LNCaP clone FGC (cell line): ENCODE results near the gene FMN1.
A peak's percentile ranks its signal among the peaks of the same experiment; 100 is the strongest.

ENCODE experiments used
- DNase-seq: peaks from one replicate; pipeline ENCODE4 v3.0.0-alpha.2; 2011; ENCODE audit warnings: low read depth
- H3K4me3 ChIP-seq: 2 replicates; pipeline ENCODE4 v1.5.1; 2011; ENCODE audit warnings: mild to moderate bottlenecking, low read depth, low read length, control low read depth
- TF ChIP-seq, protein P1 (sequence below): IDR thresholded peaks from 2 replicates; pipeline ENCODE4 v1.5.1; 2012; ENCODE audit warnings: mild to moderate bottlenecking; ENCODE audit not compliant: control insufficient read depth, insufficient read depth; ENCODE audit errors: extremely low read depth

Gene FMN1

DNA sequence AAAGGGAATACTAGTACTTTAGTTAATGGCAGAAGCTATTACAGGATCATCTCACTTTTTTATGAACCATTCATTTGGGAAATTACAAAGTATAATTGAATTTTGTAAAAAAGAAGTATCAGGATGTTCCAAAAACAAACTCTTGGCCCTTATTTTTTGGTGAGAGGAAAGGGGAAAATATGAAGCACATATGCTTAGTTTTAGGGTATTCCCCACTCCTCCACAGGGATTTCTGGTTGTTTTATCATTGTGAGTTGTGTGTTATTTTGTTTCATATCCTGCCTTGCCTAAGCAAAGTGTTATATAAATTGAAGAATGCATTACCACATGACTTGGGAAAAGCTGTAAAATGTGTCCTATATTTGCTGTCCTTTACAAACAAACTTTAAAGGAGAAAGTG is 227.0 kb downstream of the FMN1 start:
- no peak overlapping the region for H3K4me3 ChIP-seq
- TF ChIP-seq, protein P1, sequence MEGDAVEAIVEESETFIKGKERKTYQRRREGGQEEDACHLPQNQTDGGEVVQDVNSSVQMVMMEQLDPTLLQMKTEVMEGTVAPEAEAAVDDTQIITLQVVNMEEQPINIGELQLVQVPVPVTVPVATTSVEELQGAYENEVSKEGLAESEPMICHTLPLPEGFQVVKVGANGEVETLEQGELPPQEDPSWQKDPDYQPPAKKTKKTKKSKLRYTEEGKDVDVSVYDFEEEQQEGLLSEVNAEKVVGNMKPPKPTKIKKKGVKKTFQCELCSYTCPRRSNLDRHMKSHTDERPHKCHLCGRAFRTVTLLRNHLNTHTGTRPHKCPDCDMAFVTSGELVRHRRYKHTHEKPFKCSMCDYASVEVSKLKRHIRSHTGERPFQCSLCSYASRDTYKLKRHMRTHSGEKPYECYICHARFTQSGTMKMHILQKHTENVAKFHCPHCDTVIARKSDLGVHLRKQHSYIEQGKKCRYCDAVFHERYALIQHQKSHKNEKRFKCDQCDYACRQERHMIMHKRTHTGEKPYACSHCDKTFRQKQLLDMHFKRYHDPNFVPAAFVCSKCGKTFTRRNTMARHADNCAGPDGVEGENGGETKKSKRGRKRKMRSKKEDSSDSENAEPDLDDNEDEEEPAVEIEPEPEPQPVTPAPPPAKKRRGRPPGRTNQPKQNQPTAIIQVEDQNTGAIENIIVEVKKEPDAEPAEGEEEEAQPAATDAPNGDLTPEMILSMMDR: no peak
- no peak for DNase-seq

DNA sequence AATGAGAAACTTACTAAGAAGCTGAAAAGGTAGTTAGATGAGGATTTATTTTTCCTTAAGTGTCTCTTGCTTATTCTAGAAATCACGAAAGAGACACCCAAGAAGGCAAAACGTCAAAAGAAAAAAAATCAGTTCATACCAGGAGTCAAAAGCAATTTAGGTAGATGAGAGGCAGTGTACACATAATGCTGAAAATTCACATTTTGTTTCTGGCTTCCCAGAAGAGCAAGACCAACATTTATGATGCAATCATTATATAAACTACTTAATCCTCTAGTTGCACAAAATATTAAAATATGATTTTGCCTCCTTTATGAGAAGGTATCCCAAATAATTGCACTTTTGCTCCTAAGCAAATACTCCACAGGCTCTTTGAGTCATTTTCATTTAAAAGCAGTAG is 228.0 kb downstream of the FMN1 start:
- no peak for DNase-seq
- TF ChIP-seq, protein P1: no peak
- H3K4me3 ChIP-seq: no peak overlapping the region

DNA sequence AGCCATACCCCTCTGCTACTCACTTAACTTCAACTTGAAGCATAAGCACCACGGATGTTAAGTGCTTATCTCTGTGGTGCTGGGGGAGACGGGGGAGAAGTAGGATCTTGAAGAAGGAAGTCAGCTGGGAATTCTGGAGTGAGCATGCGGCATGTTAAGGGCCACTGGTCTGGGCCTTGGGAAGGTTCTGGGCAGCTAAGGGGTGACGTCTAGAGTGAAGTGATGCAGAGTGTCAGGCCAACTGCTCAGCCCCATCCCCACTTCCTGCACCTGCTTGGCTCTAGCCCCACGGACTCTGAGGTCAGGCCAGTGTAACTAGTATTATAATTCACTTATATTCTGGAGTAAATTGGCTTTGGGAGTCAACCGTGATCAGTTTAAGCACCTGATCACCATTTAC is 228.6 kb downstream of the FMN1 start:
- TF ChIP-seq, protein P1: no peak
- DNase-seq: no peak
- H3K4me3 ChIP-seq: no peak overlapping the region

DNA sequence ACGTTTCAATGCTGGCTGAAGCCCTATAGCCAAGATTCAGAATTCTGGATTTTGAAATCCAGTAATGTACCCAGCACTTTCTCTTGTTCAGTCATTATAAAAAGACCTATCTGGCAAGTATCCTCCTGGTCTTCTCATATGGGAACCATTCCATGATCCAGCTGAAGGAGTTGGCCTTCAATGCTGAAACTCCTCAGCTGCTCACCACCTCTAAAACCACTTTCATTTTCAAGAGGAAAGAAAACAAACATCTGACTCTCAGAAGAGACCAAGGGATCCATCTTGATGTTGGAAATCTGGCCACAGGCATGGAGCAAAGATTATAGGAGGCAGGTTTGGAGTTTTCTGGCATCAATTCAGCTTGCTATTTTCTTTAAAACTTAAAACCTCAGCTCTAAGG is 235.4 kb downstream of the FMN1 start:
- H3K4me3 ChIP-seq: no peak overlapping the region
- DNase-seq: no peak
- TF ChIP-seq, protein P1: no peak

DNA sequence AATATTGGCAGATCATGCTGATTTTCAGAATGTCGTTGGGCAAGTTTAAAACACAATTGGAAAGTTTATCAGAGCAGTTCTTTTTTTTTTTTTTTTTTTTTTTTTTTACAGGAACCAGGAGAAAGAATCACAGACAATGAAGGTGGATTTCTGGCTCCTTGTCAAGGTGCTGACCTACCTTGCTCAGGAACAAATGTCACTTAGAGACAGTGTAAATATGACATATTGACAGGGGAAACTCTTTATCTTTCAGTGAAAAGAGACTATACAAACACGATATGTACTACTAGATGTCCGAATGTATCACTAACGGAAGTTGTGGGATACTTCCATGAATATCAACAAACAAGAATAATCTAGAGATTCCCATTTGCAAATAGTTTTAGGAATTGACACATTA is 237.3 kb downstream of the FMN1 start:
- TF ChIP-seq, protein P1: no peak
- no peak overlapping the region for H3K4me3 ChIP-seq
- no peak for DNase-seq

DNA sequence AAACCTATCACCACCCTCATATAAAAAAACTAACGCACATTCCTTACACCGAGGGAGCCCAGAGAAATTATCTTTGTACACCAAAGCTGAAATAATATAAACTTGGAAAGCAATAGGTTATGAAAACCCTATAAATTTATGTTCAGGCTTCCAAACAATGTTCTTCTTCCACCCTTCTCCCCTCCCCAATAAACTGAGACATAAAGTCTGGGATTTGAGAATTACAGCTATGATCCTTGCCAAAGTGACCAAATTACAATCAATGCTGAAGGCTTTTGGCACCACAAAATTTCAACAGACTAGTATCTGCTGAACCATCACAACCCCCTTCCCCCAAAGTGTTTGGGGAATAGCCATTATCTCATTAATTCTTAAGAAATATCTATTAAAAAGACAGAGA is 237.8 kb downstream of the FMN1 start:
- H3K4me3 ChIP-seq: no peak overlapping the region
- TF ChIP-seq, protein P1: no peak
- no peak for DNase-seq

DNA sequence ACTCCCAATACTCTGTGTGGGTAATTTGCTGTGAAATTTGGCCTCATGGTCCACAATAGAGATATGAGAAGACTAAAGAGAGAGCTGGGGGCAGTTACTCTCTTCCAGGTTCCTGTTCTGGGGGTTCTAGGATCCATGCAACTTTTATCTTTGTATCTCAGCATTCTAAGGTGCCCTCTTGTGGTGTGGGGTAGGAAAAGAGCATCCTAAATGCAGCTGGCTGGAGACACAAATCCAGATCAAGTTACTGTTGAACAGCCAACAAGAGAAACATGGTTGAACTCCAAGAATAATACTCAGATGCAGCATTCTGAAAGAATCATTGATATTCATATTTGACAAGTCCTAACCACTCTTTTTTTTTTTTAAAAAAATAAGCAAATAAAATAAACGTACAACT is 238.5 kb downstream of the FMN1 start:
- no peak for DNase-seq
- no peak overlapping the region for H3K4me3 ChIP-seq
- TF ChIP-seq, protein P1: peak; percentile 73
